Heart left ventricle (tissue), 13 donors: ENCODE data around the gene KNDC1.

ENCODE experiments used
- CTCF ChIP-seq, 12 donors: fragments of 200-600 bp; sonication (generic) in 4 of 12; IDR thresholded peaks; one replicate each; pipeline versions ENCODE4 v1.5.0 to v1.8.0; 2018 to 2022; ENCODE audit warnings: antibody characterized with exemption in 12 of 12, mild to moderate bottlenecking in 5 of 12
- POLR2A ChIP-seq, 2 donors: fragments of 450-650 bp; IDR thresholded peaks; one replicate each; pipeline ENCODE4 v1.6.1; 2017; ENCODE audit warnings: antibody characterized with exemption in 2 of 2, mild to moderate bottlenecking in 2 of 2, moderate library complexity in 2 of 2
- donor health status: ischemic (EF 13 %, LVEDD 7.1; RV severe dilation, severe dysfunction).
- donor health status: DM: no; HTN: yes; CAD: no.
- donor health status: DM: no; HTN: no; CAD: no.
- donor health status: ischemic (EF 25% LVEDD 6.9; RV normal size, moderate dysfunction).
- donor health status: ischemic (EF 25% LVEDD 5.7; RV mildly dilated, moderate dysfunction).
- donor health status: ischemic (EF 35%, LVEDD 5.7; RV mildly dilated, moderate dysfunction).
- donor health status: nonischemic (EF 11% LVEDD 7.7; RV severe dilation, severe dysfunction).
- donor health status: DM: yes; HTN: yes; CAD: no.
- donor health status: PGD.
- donor health status: ischemic (EF 29% LVEDD 5.4; RV normal size, mild dysfunction).
- donor health status: nonischemic (EF 23%, LVEDD 6.1; RV moderate dilation, normal function).

GRCh38 chr10:133150226-133150625, 9.8 kb upstream of the KNDC1 start:
- TF ChIP-seq CTCF (IDR thresholded peaks at IDR 0.05) (no peak), POLR2A (IDR thresholded peaks at IDR 0.05) (no peak)
